Measurements from ENCODE around the gene ADAM15.

Gene ADAM15

GRCh38 chr1:155050560-155051341 is at the start of gene ADAM15:
TSS of gene ADAM15 (plus strand) at chr1:155051316. CDS start at chr1:155051387, 71 bp downstream.
- FAIRE-seq = no peak

- FAIRE-seq = no peak
These were observed 49.8 kb upstream of the ADAM15 start for GRCh38 chr1:155001425-155001674.

GRCh38 chr1:155001675-155002463 is 49.2 kb upstream of the ADAM15 start:
- peak; percentile 93 for FAIRE-seq

DNA sequence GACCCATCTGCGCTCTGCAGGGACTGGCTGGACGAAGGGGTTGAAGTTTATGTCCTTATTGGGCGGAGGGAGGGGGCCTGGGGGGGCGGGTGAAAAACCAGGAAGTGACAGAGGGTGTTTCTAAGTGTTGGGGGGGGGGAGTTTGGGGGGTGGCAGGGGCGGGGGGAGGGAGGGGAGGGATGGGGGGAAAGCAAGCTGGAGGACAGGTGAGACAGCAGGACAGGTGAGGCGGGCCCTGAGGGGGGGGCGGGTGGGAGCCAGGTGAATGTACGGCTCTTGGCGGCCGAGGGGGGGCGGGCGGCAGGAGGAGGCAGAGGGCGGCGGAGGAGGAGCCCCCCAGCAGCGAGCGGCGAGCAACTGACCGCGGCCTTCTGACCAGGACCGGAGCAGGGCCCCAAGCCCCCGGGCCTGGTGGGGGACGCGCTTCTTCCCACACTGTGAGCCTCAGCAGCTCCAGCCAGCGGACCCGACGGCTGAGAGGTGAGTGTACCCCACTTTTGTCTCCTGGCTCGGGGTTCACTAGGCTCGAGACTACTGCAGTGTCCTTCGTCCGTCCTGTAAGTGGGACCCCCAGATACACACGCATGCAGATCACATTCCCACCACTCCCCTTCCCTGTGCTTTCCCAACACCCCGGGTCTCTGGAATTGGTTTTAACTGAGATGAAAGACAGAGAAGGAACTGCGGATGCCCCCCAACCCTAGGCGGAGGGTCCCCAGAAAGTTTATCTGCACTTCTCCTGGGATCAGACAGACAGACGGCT is 48.5 kb upstream of the ADAM15 start, which contains the start of gene ZBTB7B:
ZBTB7B (plus strand) TSS at position 339 of the 763 bp plus-strand sequence. CDS start 11,859 bp downstream, outside the sequence.
- FAIRE-seq = no peak

DNA sequence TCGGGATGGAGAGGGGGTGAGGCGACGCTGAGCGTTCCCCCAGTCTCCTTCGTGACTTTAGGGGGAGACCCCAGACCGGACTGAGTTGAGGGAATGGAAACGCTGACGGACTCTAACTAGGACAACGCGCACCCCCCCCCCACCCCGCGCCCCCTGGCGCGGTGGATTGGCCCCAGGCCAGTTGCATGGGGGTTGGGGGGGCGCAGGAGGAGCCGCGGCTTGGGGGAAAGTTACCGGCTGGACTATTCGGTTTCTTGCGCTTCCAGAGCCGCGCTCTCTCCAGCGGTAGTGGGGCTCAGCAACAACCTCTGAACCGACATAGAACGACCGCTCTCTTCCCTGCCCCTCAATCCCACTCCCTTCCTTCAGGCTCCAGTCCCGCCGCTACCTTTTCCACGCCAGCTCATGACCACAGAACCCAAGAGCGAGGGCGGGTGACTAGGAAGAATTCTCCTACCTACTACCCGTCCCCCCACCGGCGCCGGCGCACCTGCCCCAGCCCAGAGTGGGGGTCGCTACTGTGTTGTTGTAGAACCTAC is 47.8 kb upstream of the ADAM15 start:
- no peak for FAIRE-seq

DNA sequence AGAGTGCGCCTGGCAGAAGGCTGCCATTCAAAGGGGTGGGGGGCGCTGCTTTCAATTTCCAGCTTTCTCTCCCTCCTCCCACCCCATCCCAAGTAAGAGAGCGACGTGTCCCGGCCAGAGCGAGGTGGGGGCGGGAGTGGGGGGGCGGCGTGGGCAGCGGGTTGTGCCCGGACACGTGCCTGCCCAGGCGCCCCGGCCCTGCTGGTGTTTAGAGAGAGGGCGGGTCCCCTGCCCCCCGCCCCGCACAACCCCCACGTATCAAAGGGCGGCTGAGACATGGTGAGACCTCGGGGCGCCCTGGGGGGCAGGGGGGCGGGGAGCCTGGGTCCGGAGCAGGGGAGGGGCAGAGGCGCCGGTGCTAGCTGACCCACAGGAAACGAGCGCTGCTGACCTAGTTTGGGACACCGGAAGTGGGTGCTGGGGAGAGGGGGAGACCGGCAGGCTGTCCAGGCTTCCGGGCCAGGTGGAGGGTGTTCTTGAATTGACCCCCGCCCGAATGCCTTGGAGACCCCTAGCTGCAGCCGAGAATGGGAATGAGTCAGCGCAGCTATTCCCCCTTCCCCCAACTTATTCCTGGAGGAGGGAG is 47.3 kb upstream of the ADAM15 start:
- FAIRE-seq = no peak

GRCh38 chr1:155004352-155005075 is 46.6 kb upstream of the ADAM15 start:
- no peak for FAIRE-seq

DNA sequence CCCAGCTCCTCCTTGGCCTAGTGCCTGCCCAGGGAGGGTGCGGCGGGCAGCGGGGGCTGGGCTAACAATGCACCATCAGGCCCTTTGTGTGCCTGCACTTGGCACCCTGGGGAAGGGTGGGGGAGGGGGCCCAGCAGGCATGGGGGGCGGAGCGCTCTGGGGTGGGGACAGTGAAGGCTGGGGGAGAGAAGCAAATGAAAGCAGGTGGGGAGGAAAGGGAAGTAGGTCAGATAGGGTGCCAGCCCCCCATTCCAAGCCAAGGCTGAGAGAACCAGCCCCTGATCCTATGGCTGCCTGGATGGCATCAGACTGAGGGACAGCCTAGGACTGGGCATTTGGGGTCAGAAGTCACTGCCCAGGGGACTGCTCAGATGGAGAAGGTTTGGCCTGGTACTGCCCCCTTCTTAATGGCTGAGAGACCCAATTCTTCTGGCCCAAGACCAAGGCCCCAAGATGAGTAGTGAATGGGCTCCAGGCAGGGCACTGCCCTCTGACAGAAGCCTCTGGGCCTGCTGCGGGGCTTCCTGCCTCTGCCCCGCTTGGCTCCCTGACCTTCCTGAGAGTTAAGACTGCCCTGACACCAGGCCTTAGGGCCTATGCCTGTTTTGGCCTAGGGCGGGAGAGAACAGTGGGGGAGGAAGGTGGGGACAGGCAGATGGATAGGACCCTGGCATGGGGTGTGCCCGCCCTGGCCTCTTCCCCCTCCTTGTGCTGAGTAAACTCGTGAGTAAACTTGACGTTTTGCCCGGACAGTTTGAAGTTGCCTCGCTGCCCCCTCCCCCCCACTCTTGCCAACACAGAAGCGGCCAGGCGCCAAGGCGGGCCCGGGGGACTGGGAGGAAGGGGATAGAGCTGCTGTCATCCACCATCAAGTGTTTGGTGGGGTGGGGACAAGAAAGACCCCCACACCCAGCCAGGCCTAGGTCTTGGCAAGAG is 45.8 kb upstream of the ADAM15 start:
- FAIRE-seq = no peak

- peak; percentile 98 for FAIRE-seq
These were observed 44.5 kb upstream of the ADAM15 start for GRCh38 chr1:155006601-155007101.

DNA sequence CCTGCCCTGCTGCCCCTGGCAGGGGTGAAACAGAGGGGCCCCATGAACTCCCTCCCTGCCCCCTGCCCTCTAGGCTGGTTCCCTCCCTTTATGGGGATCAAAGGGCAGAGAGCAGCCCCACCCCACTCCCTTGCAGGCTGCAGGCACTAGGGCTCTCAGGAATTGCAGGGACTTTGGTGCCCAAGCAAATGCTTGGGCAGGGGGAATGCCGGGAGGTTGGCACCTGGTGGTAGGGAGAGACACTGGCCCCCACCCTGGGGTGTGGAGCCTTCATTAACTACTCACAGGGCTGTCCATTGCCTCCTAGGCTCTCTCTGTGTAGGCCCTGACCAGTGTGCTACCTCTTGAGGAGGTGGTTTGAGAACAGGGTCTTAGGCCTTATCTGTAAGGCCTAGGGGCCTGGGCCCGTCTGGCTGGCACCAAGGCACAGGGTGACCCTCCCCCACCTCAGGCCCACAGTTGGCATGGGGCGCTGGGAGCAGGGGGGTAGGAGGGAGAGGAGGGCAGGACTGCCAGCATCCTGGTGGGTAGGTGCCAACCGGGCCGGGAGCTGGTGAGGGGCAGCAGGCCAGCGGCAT is 43.8 kb upstream of the ADAM15 start:
- FAIRE-seq = no peak

- FAIRE-seq = no peak
These were observed 42.8 kb upstream of the ADAM15 start for GRCh38 chr1:155008015-155008941.

DNA sequence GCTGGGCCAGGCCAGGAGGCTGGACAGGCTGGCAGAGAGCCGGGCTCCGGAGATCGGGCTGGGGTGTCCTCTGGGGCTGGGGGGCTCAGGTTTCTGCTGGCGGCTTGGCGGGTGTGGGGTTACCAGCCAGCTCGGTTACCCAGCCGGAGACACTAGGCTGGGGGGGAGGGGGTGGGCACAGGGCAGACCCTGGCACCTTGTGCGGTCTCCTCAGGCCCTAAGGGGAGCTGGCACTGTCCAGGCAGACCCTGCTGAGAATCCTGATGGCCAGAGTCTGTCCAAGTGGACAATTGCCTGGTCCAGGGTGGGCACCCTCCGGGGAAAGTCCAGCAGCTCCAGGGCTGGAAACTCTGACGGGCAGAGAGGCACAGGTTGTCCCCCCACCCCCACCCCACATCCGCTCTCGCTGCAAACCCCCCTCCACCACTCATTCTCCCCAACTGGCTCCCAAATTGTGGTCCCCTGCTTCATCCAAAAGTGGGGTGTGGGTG is 41.9 kb upstream of the ADAM15 start:
- FAIRE-seq = no peak

DNA sequence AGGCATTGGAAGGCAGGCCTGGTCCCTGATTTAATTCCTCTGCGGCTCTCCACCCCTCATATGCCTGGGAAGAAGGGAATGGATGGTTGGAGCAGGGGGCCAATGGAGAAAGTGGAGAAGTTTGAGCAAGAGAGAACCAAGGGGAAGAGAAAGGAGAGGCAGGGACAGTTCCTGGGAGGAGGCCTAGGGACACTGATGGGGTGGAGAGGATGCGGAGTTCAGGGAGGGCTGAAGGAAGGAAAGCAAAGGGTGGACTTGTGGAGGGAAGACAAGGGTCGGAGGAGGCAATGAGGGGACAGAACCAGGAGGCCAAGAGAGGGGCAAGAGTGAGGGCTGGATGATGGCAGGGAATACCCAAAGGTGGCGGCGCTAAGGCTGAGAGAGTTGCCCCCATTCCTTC is 41.4 kb upstream of the ADAM15 start:
- FAIRE-seq = no peak

DNA sequence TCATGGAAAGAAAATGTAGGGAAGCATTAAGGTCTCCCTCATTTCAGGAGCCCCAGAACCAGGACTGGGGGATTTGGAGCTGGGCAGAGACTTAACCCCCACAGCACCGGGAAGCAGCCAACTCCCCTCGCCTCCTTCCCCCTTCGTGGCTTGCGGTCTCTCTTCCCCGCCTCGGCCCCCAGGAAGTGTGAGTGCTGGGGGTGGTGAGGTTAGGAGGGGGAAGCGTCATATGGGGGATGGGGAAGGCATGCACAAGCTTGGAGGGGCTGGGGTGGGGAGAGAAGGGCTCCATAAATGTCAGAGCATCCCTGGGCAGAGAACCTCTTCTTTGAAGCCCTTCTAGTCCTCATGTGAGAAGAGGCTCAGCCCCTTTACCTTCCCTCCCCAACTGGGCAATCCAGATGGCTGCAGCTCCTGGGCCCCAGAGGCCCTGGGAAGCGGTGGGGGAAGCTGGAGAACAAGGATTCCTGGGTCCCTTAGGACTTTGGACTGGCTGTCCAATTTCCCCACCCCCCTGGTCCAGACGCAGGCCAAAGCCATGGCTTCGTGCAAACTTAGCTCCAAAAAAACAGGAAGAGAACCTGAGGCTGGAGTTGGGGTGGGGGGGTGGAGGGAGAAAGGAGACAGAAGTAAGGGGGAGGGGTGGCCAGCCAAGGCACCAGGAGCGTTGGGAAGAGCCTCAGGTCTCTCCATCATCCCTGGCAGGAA is 40.8 kb upstream of the ADAM15 start:
- no peak for FAIRE-seq

- FAIRE-seq = no peak
These were observed 40.1 kb upstream of the ADAM15 start for GRCh38 chr1:155011004-155011416.

GRCh38 chr1:155011437-155012025 is 39.6 kb upstream of the ADAM15 start:
- FAIRE-seq = no peak

- no peak for FAIRE-seq
These were observed 39.0 kb upstream of the ADAM15 start for GRCh38 chr1:155012026-155012546.
